GM12878 (cell line): Measurements from ENCODE around the gene LRRK1. TPM values are rescaled to one million over a fixed set of nuclear protein-coding genes. Genes with fewer than 3 reads are reported as not detected.

Experiments
- ATAC-seq: fragments of 200-7000 bp; cut with Tn5 transposase; 3 replicates; pipeline ENCODE4 v1.9.1; 2020; ENCODE audit warnings: mild to moderate bottlenecking, moderate library complexity
- BruUV-seq: library from RNA; stranded (reverse); fragments of 400-500 nt; replicated peaks from 2 replicates; lab custom pipeline; 2021; lab: Mats Ljungman, UMichigan
- CTCF ChIA-PET: fragments of 300-600 bp; sonication (Branson Sonifier 250); formaldehyde crosslinking; extraction: SDS; loops from one replicate; lab custom pipeline; 2021; ENCODE audit warnings: inconsistent platforms; lab: Yijun Ruan, JAX
- POLR2A ChIA-PET: fragments of 350-600 bp; formaldehyde crosslinking; extraction: SDS; loops from one replicate; lab custom pipeline; 2021; ENCODE audit warnings: inconsistent platforms; lab: Charles Lee
- RAD21 ChIA-PET: fragments of 300-600 bp; sonication (Branson Sonifier 250); formaldehyde crosslinking; loops from one replicate; lab custom pipeline; 2023; ENCODE audit warnings: antibody characterized with exemption; ENCODE audit not compliant: unreplicated experiment; lab: Charles Lee
- SMC1A ChIA-PET: fragments of 300-600 bp; sonication (Branson Sonifier 250); formaldehyde crosslinking; loops from one replicate; lab custom pipeline; 2023; ENCODE audit not compliant: unreplicated experiment, uncharacterized antibody; lab: Charles Lee
- DNase-seq: peaks from one replicate; pipeline ENCODE4 v3.0.0-alpha.2; 2011; ENCODE audit warnings: low read depth, low spot score
- FAIRE-seq: peaks from 3 replicates; lab custom pipeline; 2011; peaks lifted over from hg19 to GRCh38; lab: Jason Lieb, UNC
- H2AFZ ChIP-seq: 2 replicates; pipeline ENCODE4 v1.6.0; 2011; ENCODE audit warnings: low read depth, low read length, control low read depth; ENCODE audit not compliant: control insufficient read depth
- H3K27ac ChIP-seq: 2 replicates; pipeline ENCODE4 v1.5.1; 2011; ENCODE audit warnings: control low read depth; ENCODE audit not compliant: control insufficient read depth, insufficient read depth
- H3K27me3 ChIP-seq, 2 experiments: replicated peaks in 1 of 2; 2 replicates each; pipeline versions ENCODE4 v1.6.0 to v1.6.1; 2011; ENCODE audit warnings: low read length in 1 of 2; ENCODE audit not compliant: control insufficient read depth in 2 of 2, insufficient read depth in 2 of 2
- H3K36me3 ChIP-seq, 2 experiments: 2 replicates each; pipeline ENCODE4 v1.5.1; 2011; ENCODE audit warnings: low read length in 1 of 2; ENCODE audit not compliant: control insufficient read depth in 2 of 2, insufficient read depth in 2 of 2
- H3K4me1 ChIP-seq: 2 replicates; pipeline ENCODE4 v1.6.1; 2011; ENCODE audit warnings: mild to moderate bottlenecking, low read length, moderate library complexity, mixed read lengths; ENCODE audit not compliant: control insufficient read depth, insufficient read depth
- H3K4me2 ChIP-seq: 2 replicates; pipeline ENCODE4 v1.6.0; 2011; ENCODE audit warnings: control low read depth; ENCODE audit not compliant: control insufficient read depth, insufficient read depth
- H3K4me3 ChIP-seq: fragments of 200-600 bp; sonication (generic); 2 replicates; pipeline ENCODE4 v1.5.1; 2016
- H3K79me2 ChIP-seq: 2 replicates; pipeline ENCODE4 v1.6.0; 2011; ENCODE audit warnings: low read length; ENCODE audit not compliant: control insufficient read depth, insufficient read depth
- H3K9ac ChIP-seq: 2 replicates; pipeline ENCODE4 v1.8.0; 2011; ENCODE audit warnings: low read length, control low read depth, mixed read lengths; ENCODE audit not compliant: control insufficient read depth, insufficient read depth
- H3K9me3 ChIP-seq: replicated peaks from 3 replicates; pipeline ENCODE4 v1.5.1; 2011; ENCODE audit warnings: mild to moderate bottlenecking, low read length; ENCODE audit not compliant: control insufficient read depth, insufficient read depth
- H4K20me1 ChIP-seq: 2 replicates; pipeline ENCODE4 v1.6.0; 2011; ENCODE audit not compliant: control insufficient read depth, insufficient read depth
- BCL11A ChIP-seq: IDR thresholded peaks from 2 replicates; pipeline ENCODE4 v1.6.1; 2011; ENCODE audit warnings: low read depth, low read length
- BHLHE40 ChIP-seq, 2 experiments: fragments of 450-650 bp in 1 of 2; IDR thresholded peaks; 2 replicates each; pipeline ENCODE4 v1.6.1; 2011 to 2017; ENCODE audit warnings: low read depth in 2 of 2, borderline replicate concordance in 1 of 2, improper control_type of control experiment in 1 of 2, low read length in 1 of 2, mild to moderate bottlenecking in 1 of 2
- DPF2 ChIP-seq: fragments of 450-650 bp; IDR thresholded peaks from 2 replicates; pipeline ENCODE4 v1.6.1; 2017; ENCODE audit warnings: mild to moderate bottlenecking
- FOXM1 ChIP-seq: IDR thresholded peaks from 2 replicates; pipeline ENCODE4 v1.6.1; 2012; ENCODE audit warnings: low read depth, mild to moderate bottlenecking, inconsistent platforms, low read length, moderate library complexity
- KDM1A ChIP-seq: fragments of 200-600 bp; sonication (generic); IDR thresholded peaks from 2 replicates; pipeline ENCODE4 v1.6.1; 2016; ENCODE audit warnings: borderline replicate concordance
- MEF2A ChIP-seq: IDR thresholded peaks from 2 replicates; pipeline ENCODE4 v1.6.1; 2011; ENCODE audit warnings: low read depth, mild to moderate bottlenecking, low read length, moderate library complexity; ENCODE audit not compliant: insufficient read depth
- MYC ChIP-seq: IDR thresholded peaks from 2 replicates; pipeline ENCODE4 v1.6.1; 2011; ENCODE audit warnings: mild to moderate bottlenecking, low read length, moderate library complexity, inconsistent platforms; ENCODE audit not compliant: insufficient read depth, insufficient replicate concordance, insufficient read length, severe bottlenecking
- PAX5 ChIP-seq: IDR thresholded peaks from 2 replicates; pipeline ENCODE4 v1.6.1; 2011; ENCODE audit warnings: low read depth, low read length, borderline replicate concordance
- POU2F2 ChIP-seq: IDR thresholded peaks from 3 replicates; pipeline ENCODE4 v1.6.1; 2011; ENCODE audit warnings: low read depth, mild to moderate bottlenecking, low read length, borderline replicate concordance
- SPI1 ChIP-seq: IDR thresholded peaks from 2 replicates; pipeline ENCODE4 v1.6.1; 2011; ENCODE audit warnings: low read depth, mild to moderate bottlenecking, low read length, moderate library complexity, borderline replicate concordance; ENCODE audit not compliant: insufficient read depth
- STAT3 ChIP-seq: IDR thresholded peaks from 2 replicates; pipeline ENCODE4 v1.6.1; 2011; ENCODE audit warnings: low read depth, low read length, improper control_type of control experiment
- TCF3 ChIP-seq: IDR thresholded peaks from 2 replicates; pipeline ENCODE4 v1.6.1; 2012; ENCODE audit warnings: low read depth, mild to moderate bottlenecking, low read length, borderline replicate concordance; ENCODE audit not compliant: insufficient read depth
- whole genome bisulfite sequencing: methylation state at CpG from one replicate; pipeline ENCODE4 v1.1.6; 2016; ENCODE audit warnings: low lambda C conversion rate; ENCODE audit not compliant: insufficient replicate concordance, insufficient coverage; ENCODE audit errors: missing lambda C conversion rate; 5-methylcytosine and 5-hydroxymethylcytosine counted together
- in situ Hi-C: fragments of 300-500 bp; cut with MboI; formaldehyde crosslinking; loops from 9 replicates; pipeline ENCODE4 v1.14.3; 2018; ENCODE audit warnings: mixed read lengths
- intact Hi-C: fragments of 100-400 bp; cut with micrococcal nuclease; formaldehyde crosslinking; loops from one replicate; pipeline ENCODE4 v1.14.2; 2022; ENCODE audit not compliant: unreplicated experiment
- polyA plus RNA-seq, 11 experiments: library from polyadenylated mRNA; depleted of rRNA in 4 of 11; unstranded in 6 of 11; stranded (reverse) in 5 of 11; fragments of >200 nt; fragmentation: Nextera tagmentation in 4 of 11; fragmentation: Illumina TruSeq in 1 of 11; extraction: Ambion mirVana in 4 of 11; extraction: Trizol in 1 of 11; gene quantifications; 1 replicate in 1 of 11; 2 replicates in 10 of 11; pipeline versions ENCODE4 v1.2.1 to v1.2.3, GENCODE V29; 2011 to 2016; ENCODE audit warnings: inconsistent platforms in 2 of 11, missing spikeins in 2 of 11, low read depth in 1 of 11
- total RNA-seq, 4 experiments: library from RNA; depleted of rRNA in 3 of 4; stranded (reverse); fragments of >200 nt in 3 of 4; fragmentation: Illumina TruSeq in 1 of 4; extraction: Trizol in 1 of 4; gene quantifications; 2 replicates each; pipeline versions ENCODE4 v1.2.1 to v1.2.3, GENCODE V29; 2013 to 2021
- TF ChIP-seq, protein P1 (sequence below): fragments of 450-650 bp; IDR thresholded peaks from 2 replicates; pipeline ENCODE4 v1.6.1; 2017; ENCODE audit warnings: low read depth, mild to moderate bottlenecking, moderate library complexity
- TF ChIP-seq, protein P2 (sequence below): IDR thresholded peaks from 2 replicates; pipeline ENCODE4 v1.6.1; 2012; ENCODE audit warnings: low read length, inconsistent platforms
- TF ChIP-seq, protein P3 (sequence below): IDR thresholded peaks from 2 replicates; pipeline ENCODE4 v1.6.1; 2011; ENCODE audit warnings: borderline replicate concordance, low read depth, mild to moderate bottlenecking, moderate library complexity, mixed read lengths, low read length; ENCODE audit not compliant: insufficient read depth; ENCODE audit errors: extremely low read length

The LRRK1 gene
- total and polyA plus RNA-seq, 10 of the 15 experiments (the other 5 are each of a cell fraction or from before 2014, with no cell fraction given), result 2.2 to 58.3 (median 17.9) TPM

DNA sequence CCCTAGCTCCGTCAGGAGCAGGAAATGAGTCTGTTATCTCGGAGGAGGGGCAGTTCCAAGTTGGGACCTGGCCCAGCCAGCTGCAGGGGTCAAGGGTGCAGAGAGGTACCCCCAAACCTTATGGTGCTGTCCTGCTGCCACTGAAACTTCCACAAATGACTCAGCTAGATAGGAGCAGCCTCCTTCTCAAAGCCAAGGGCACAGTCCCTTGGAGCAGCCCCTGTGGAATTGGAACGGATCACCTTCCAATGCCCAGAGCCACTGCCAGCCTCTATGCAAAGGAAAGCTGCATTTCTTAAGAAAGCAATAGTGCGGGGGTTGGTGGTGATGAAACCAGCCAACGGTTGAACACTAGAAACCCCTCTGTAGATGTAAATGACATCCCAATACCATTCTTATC is 19.6 kb upstream of the LRRK1 start:
- POLR2A ChIA-PET, result no interaction called here
- RAD21 ChIA-PET, result no interaction called here
- CTCF ChIA-PET, result no interaction called here
- Histone ChIP-seq H2AFZ (no peak overlapping the region), H3K4me1 (no peaks in the 10 kb centered on the region), H4K20me1 (no peaks in the 10 kb centered on the region)
- intact Hi-C loops, result no loop called here
- WGBS, result 41% methylated on average over 5 of the region's 5 CpGs
- FAIRE-seq, result no peak
- SMC1A ChIA-PET, result interaction anchor here (0.6 kb wide), 2 partner anchors 16 to 68 kb away, joined by 3 read pairs; no protein-coding TSS in a partner anchor
- no peak for TF ChIP-seq PAX5
- no peak for TF ChIP-seq DPF2
- TF ChIP-seq MYC, result no peak
- no peak for TF ChIP-seq FOXM1
- TF ChIP-seq, protein P1, sequence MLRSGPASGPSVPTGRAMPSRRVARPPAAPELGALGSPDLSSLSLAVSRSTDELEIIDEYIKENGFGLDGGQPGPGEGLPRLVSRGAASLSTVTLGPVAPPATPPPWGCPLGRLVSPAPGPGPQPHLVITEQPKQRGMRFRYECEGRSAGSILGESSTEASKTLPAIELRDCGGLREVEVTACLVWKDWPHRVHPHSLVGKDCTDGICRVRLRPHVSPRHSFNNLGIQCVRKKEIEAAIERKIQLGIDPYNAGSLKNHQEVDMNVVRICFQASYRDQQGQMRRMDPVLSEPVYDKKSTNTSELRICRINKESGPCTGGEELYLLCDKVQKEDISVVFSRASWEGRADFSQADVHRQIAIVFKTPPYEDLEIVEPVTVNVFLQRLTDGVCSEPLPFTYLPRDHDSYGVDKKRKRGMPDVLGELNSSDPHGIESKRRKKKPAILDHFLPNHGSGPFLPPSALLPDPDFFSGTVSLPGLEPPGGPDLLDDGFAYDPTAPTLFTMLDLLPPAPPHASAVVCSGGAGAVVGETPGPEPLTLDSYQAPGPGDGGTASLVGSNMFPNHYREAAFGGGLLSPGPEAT, result no peak
- TF ChIP-seq BCL11A, result no peak
- no peak for TF ChIP-seq POU2F2
- no peak for TF ChIP-seq STAT3
- TF ChIP-seq MEF2A, result no peak
- no peak for TF ChIP-seq TCF3
- TF ChIP-seq, protein P2, sequence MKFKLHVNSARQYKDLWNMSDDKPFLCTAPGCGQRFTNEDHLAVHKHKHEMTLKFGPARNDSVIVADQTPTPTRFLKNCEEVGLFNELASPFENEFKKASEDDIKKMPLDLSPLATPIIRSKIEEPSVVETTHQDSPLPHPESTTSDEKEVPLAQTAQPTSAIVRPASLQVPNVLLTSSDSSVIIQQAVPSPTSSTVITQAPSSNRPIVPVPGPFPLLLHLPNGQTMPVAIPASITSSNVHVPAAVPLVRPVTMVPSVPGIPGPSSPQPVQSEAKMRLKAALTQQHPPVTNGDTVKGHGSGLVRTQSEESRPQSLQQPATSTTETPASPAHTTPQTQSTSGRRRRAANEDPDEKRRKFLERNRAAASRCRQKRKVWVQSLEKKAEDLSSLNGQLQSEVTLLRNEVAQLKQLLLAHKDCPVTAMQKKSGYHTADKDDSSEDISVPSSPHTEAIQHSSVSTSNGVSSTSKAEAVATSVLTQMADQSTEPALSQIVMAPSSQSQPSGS, result no peak
- TF ChIP-seq KDM1A, result no peak
- TF ChIP-seq SPI1, result no peak
- TF ChIP-seq, protein P3, sequence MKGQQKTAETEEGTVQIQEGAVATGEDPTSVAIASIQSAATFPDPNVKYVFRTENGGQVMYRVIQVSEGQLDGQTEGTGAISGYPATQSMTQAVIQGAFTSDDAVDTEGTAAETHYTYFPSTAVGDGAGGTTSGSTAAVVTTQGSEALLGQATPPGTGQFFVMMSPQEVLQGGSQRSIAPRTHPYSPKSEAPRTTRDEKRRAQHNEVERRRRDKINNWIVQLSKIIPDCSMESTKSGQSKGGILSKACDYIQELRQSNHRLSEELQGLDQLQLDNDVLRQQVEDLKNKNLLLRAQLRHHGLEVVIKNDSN, result no peak
- TF ChIP-seq BHLHE40 (IDR thresholded peaks at IDR 0.05; ENCODE audit: borderline replicate concordance in 1 of 2, low read depth in 2 of 2, low read length in 1 of 2), result no peak
- TF ChIP-seq, all 136 proteins: peak for 0
- DNase-seq (no peak), ATAC-seq (no peak)
- Histone ChIP-seq H3K4me3 (no peak overlapping the region), H3K9ac (no peak overlapping the region), H3K4me2 (no peak overlapping the region), H3K27ac (no peak overlapping the region), H3K27me3 (peaks cover 3 to 5% of the 10 kb centered on the region in 2 experiments; a peak in 2 of 4 replicates), H3K9me3 (no peaks in the 10 kb centered on the region), H3K79me2 (no peaks in the 10 kb centered on the region), H3K36me3 (no peaks in the 10 kb centered on the region)
- in situ Hi-C loops, result no loop called here
- no TSS peak for BruUV-seq
